IPS-20b (cell line): ENCODE data around the gene NDUFB8.

Experiments used
- H3K27ac ChIP-seq: one replicate; pipeline ENCODE4 v1.5.1; 2013; ENCODE audit warnings: low read length
- H3K27me3 ChIP-seq: 2 replicates; pipeline ENCODE4 v1.6.1; 2013; ENCODE audit warnings: mild to moderate bottlenecking, low read length, inconsistent platforms; ENCODE audit not compliant: insufficient read depth
- H3K36me3 ChIP-seq: 2 replicates; pipeline ENCODE4 v1.6.1; 2013; ENCODE audit warnings: low read depth, mild to moderate bottlenecking, inconsistent platforms, low read length, moderate library complexity; ENCODE audit not compliant: insufficient read depth
- H3K4me1 ChIP-seq: 2 replicates; pipeline ENCODE4 v1.6.1; 2013; ENCODE audit warnings: mild to moderate bottlenecking, control low read depth, inconsistent platforms, low read length, moderate library complexity; ENCODE audit not compliant: insufficient read depth
- H3K4me3 ChIP-seq: 2 replicates; pipeline ENCODE4 v1.5.1; 2013; ENCODE audit warnings: mild to moderate bottlenecking, low read length, inconsistent platforms
- H3K9ac ChIP-seq: 2 replicates; pipeline ENCODE4 v1.6.1; 2013; ENCODE audit warnings: low read depth, mild to moderate bottlenecking, inconsistent platforms, low read length, moderate library complexity
- H3K9me3 ChIP-seq: 2 replicates; pipeline ENCODE4 v1.6.1; 2013; ENCODE audit warnings: mild to moderate bottlenecking, low read depth, low read length, inconsistent platforms; ENCODE audit not compliant: insufficient read depth

NDUFB8 gene

DNA sequence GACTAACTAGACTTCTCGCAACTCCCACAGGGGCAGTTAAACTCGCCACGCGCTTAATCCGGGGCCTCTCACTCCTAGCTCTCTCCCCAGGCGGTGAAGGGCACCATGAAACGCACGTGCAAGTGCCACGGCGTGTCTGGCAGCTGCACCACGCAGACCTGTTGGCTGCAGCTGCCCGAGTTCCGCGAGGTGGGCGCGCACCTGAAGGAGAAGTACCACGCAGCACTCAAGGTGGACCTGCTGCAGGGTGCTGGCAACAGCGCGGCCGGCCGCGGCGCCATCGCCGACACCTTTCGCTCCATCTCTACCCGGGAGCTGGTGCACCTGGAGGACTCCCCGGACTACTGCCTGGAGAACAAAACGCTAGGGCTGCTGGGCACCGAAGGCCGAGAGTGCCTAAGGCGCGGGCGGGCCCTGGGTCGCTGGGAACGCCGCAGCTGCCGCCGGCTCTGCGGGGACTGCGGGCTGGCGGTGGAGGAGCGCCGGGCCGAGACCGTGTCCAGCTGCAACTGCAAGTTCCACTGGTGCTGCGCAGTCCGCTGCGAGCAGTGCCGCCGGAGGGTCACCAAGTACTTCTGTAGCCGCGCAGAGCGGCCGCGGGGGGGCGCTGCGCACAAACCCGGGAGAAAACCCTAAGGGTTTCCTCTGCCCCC, 47.4 kb downstream of the NDUFB8 start:
- Histone ChIP-seq H3K27ac (no peak overlapping the region), H3K4me3 (peak overlapping the region; percentile 64), H3K9me3 (no peaks in the 10 kb centered on the region), H3K9ac (peak overlapping the region; percentile 18; the same call in 1 of the 2 replicates), H3K27me3 (peaks cover 97% of the 10 kb centered on the region), H3K4me1 (peaks cover 23% of the 10 kb centered on the region), H3K36me3 (no peaks in the 10 kb centered on the region)

GRCh38 chr10:100481462-100482081, 48.1 kb downstream of the NDUFB8 start:
- H3K27me3 ChIP-seq = peaks cover 90% of the 10 kb centered on the region
- H3K9ac ChIP-seq = peak overlapping the region; percentile 18; the same call in 1 of the 2 replicates
- H3K4me3 ChIP-seq = peak overlapping the region; percentile 64
- no peak overlapping the region for H3K27ac ChIP-seq
- H3K4me1 ChIP-seq = peaks cover 20% of the 10 kb centered on the region
- no peaks in the 10 kb centered on the region for H3K36me3 ChIP-seq
- no peaks in the 10 kb centered on the region for H3K9me3 ChIP-seq

GRCh38 chr10:100480002-100480401, 49.7 kb downstream of the NDUFB8 start:
- H3K9ac ChIP-seq = no peak overlapping the region
- H3K27ac ChIP-seq = no peak overlapping the region
- H3K27me3 ChIP-seq = peaks cover 77% of the 10 kb centered on the region

DNA sequence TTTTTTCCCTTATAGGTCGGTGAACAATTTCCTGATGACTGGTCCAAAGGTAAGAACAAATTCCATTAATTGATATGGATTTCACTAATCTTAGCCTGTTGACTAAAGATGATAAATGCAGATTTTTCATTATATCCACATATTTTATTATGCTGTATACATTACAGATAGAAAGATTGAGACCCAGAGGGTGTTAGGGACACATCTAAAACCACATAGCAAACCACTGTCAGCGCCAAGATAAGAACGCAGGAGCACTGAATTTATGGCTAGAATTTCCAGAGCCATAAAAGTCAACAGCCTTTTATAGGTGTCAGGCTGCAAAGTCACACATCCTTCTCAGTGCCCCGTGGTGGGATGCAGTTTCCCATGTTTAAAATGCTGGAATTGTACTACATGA, 50.6 kb downstream of the NDUFB8 start:
- Histone ChIP-seq H3K9me3 (no peaks in the 10 kb centered on the region), H3K27me3 (peaks cover 71% of the 10 kb centered on the region), H3K9ac (no peak overlapping the region), H3K27ac (no peak overlapping the region), H3K4me1 (peaks cover 6% of the 10 kb centered on the region), H3K4me3 (no peak overlapping the region), H3K36me3 (no peaks in the 10 kb centered on the region)

More at GRCh38 chr10:100480002-100480401, 49.7 kb downstream of the NDUFB8 start:
- Histone ChIP-seq H3K9me3 (no peaks in the 10 kb centered on the region), H3K36me3 (no peaks in the 10 kb centered on the region), H3K4me3 (no peak overlapping the region), H3K4me1 (peaks cover 11% of the 10 kb centered on the region)

DNA sequence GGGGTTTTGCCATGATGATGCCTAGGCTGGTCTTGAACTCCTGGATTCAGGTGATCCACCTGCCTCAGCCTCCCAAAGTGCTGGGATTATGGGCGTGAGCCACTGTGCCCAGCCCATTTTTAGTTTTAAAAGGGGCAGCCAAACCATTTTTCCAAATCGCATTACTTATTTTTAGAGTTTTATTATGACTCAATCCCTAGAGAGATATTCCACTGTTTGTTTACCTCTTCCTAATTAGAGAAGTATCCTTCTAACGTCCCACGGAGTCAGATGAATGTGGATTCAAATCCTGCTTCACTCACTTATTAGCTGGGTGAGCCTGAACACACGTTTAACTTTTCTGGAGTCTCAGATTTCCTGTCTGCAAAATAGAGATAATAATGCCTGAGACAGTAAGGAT, 51.7 kb downstream of the NDUFB8 start:
- no peak overlapping the region for H3K9ac ChIP-seq
- no peaks in the 10 kb centered on the region for H3K9me3 ChIP-seq
- H3K36me3 ChIP-seq = no peaks in the 10 kb centered on the region
- H3K4me1 ChIP-seq = peaks cover 3% of the 10 kb centered on the region
- H3K27ac ChIP-seq = no peak overlapping the region
- peaks cover 68% of the 10 kb centered on the region for H3K27me3 ChIP-seq
- no peak overlapping the region for H3K4me3 ChIP-seq
